HEK293T (cell line): Measurements from ENCODE around the gene ALDH7A1.

ENCODE experiments used
- ARNT ChIP-seq: fragments of 450-650 bp; IDR thresholded peaks from 2 replicates; pipeline ENCODE4 v1.6.1; 2017; ENCODE audit warnings: mild to moderate bottlenecking
- BHLHE40 ChIP-seq: fragments of 450-650 bp; IDR thresholded peaks from 2 replicates; pipeline ENCODE4 v1.6.1; 2016; ENCODE audit warnings: mild to moderate bottlenecking, moderate library complexity, borderline replicate concordance
- ELF4 ChIP-seq: fragments of 450-650 bp; IDR thresholded peaks from 2 replicates; pipeline ENCODE4 v1.6.1; 2017; ENCODE audit warnings: antibody characterized with exemption
- FOXA1 ChIP-seq: fragments of 450-650 bp; IDR thresholded peaks from 2 replicates; pipeline ENCODE4 v1.6.1; 2016; ENCODE audit warnings: mild to moderate bottlenecking
- FOXM1 ChIP-seq: fragments of 450-650 bp; IDR thresholded peaks from 2 replicates; pipeline ENCODE4 v1.6.1; 2017; ENCODE audit warnings: mild to moderate bottlenecking, borderline replicate concordance
- HDGF ChIP-seq: fragments of 450-650 bp; IDR thresholded peaks from 2 replicates; pipeline ENCODE4 v1.6.1; 2017; ENCODE audit warnings: antibody characterized with exemption, borderline replicate concordance
- PKNOX1 ChIP-seq: fragments of 450-650 bp; IDR thresholded peaks from 2 replicates; pipeline ENCODE4 v1.6.1; 2016
- SUZ12 ChIP-seq: fragments of 450-650 bp; IDR thresholded peaks from 2 replicates; pipeline ENCODE4 v1.6.1; 2016; ENCODE audit warnings: mild to moderate bottlenecking
- TARDBP ChIP-seq: fragments of 450-650 bp; IDR thresholded peaks from 2 replicates; pipeline ENCODE4 v1.6.1; 2016
- ZNF384 ChIP-seq: fragments of 450-650 bp; IDR thresholded peaks from 2 replicates; pipeline ENCODE4 v1.6.1; 2016

DNA sequence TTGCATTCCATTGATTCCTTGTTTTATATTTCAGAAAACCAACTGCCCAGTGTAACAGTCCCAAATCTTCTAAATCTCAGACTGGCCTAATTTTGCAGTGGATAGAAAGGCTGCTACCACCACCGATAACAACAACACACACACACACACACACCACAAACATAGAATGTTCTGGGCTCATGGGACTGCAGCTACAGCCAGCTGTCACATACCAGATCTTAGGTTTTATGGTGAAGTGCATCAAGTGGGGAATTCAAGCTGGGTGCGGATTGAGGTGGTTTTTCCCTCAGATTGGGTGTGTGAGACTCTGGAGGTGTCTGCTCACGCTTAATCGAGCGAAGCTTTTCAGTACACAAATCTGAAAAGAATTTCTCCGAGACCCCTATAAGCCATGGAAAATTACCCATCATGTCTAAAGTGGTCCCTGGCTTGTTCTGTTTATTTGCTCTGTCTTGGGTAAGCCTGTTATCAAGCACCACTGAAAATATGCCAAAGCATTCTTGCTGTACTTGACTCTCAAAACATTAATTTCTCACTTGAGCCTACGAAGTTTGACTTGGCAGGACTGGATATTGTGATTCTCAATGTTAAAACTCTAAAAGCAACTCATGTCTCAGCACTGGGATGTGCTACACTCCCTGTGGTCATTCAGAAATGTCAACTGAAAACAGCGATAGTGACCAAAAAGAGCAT lies 71.1 kb downstream of the ALDH7A1 start:
- TF ChIP-seq HDGF (no peak), PKNOX1 (no peak), TARDBP (no peak), ELF4 (no peak), FOXM1 (no peak), FOXA1 (no peak), ARNT (no peak), BHLHE40 (no peak), ZNF384 (no peak), SUZ12 (no peak)
